ENCODE results near the gene CASK. TPM values are rescaled to one million over a fixed set of nuclear protein-coding genes. Genes with fewer than 3 reads are reported as not detected.

The CASK gene
- total and polyA plus RNA-seq, 9 of the 15 experiments (the other 6 are each of a cell fraction or from before 2014, with no cell fraction given) = 1.3 to 7.4 (median 5.2) TPM

DNA sequence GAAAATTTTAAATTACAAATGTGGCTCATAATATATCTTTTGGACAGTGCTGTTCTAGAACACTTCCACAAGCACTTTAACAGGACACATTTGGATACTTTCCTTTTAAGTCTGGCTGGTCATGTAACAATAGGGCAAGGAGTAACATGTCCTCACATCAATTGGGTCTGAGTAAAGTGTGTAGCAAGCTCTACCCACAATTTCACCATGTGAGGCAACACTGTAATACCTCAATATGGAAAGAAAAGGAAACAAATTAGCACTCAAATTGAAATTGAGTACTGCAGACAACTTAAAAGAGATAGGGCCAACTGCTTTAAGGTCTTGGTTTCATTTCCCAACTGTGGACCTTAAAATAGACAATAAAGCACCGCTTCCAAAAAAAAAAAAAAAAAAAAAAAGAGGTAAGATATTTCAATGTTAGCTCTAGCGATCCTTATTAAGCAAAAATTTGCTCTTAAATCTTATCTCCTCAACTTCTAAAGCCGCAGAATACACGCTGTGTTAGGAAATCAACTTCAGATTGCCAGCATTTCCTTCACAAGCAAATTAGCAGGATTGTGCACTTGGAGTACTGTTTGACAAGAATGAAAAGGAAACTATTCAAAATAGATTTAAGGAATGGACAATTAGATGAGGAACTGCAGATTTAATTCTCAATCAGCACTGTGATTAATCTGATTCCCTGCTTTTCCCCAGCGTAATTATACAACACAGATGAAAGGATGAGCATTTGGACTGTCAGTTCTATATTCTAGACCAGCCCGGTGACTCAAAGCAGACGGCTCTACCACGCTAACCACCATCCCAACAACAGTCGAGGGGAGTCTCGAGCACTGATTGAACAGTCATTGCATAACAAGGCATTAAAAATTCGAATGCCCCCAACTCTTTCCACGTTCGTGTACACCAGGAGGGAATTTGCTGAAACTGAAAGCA, 1.6 kb downstream of the CASK start:
- ChIA-PET CTCF (ENCODE audit: low intra/inter-chr PET ratio) (no interaction called here), POLR2A (no interaction called here)
- Histone ChIP-seq H3K27me3 (ENCODE audit: control insufficient read depth in 2 of 2, insufficient read depth in 2 of 2, low read length in 2 of 2) (no peaks in the 10 kb centered on the region), H3K9me1 (ENCODE audit: control insufficient read depth, insufficient read depth, low read length) (no peaks in the 10 kb centered on the region), H3K79me2 (ENCODE audit: control insufficient read depth, insufficient read depth, low read length) (no peaks in the 10 kb centered on the region; the same call in 2 of the 3 replicates), H3K4me3 (peak overlapping the region; percentile 49; the same call in 1 of the 2 replicates), H3K9me3 (replicated peaks; ENCODE audit: control insufficient read depth, insufficient read depth, low read depth, low read length) (no peaks in the 10 kb centered on the region), H3K9ac (ENCODE audit: insufficient read depth in 1 of 2, low read depth in 2 of 2, low read length in 2 of 2) (no peak overlapping the region), H2AFZ (ENCODE audit: low read depth, low read length) (no peak overlapping the region), H4K20me1 (replicated peaks; ENCODE audit: control insufficient read depth, insufficient read depth, low read length) (no peaks in the 10 kb centered on the region), H3K4me2 (ENCODE audit: insufficient read depth, low read length) (peak overlapping the region; percentile 66), H3K4me1 (replicated peaks in 1 of 2; ENCODE audit: control insufficient read depth in 2 of 2, insufficient read depth in 2 of 2, low read length in 2 of 2) (peaks cover 0 to 13% of the 10 kb centered on the region in 2 experiments; a peak in 3 of 5 replicates), H3K27ac (ENCODE audit: extremely low read depth, low read depth, low read length) (no peak overlapping the region), H3K36me3 (ENCODE audit: control insufficient read depth, insufficient read depth, low read length) (no peaks in the 10 kb centered on the region)
- no peak for TF ChIP-seq GATAD2B (IDR thresholded peaks at IDR 0.05; ENCODE audit: borderline replicate concordance)
- no peak for TF ChIP-seq CEBPG (CRISPR knock-in tag; IDR thresholded peaks at IDR 0.05)
- TF ChIP-seq CEBPG (tag; conservative IDR thresholded peaks at IDR 0.05 in 1 of 2, IDR thresholded peaks at IDR 0.05 in 1 of 2) = 0 out of 4 replicates have a peak, but pooled peaks of 1 of the 2 experiments have one; percentile 8
- 4% methylated on average over 12 of the region's 13 CpGs for whole genome bisulfite sequencing (ENCODE audit: insufficient coverage, low coverage, missing lambda C conversion rate)
- TSS peak; percentile 58 for BruUV-seq (replicated peaks)
- DNase-seq (ENCODE audit: extremely low read depth in 1 of 4, low spot score in 3 of 4) (no peak), ATAC-seq (no peak), FAIRE-seq (no peak)
- intact Hi-C loops (cut with micrococcal nuclease) = no loop called here
- in situ Hi-C loops (cut with MboI) = no loop called here

DNA sequence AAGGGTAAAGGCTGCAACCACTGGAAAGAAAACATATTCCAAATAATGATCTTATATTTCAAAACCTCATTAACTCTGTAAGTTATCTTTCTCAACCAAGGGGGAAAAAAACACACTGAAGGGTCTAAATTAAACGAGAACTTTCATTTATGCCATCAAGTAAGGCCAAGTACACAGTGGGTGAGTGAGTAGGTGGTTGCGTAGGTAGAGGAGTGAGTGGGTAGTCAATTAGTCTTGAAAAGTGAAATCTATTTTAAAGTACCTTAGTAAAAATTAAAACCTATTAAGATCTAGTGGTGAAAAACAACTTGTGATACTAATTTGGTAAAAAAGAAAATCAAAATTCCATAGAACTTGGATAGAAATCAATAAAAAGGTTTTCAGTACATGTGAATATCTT, 3.5 kb downstream of the CASK start:
- ChIA-PET CTCF (ENCODE audit: low intra/inter-chr PET ratio) (no interaction called here), POLR2A (interaction anchor here (0.5 kb wide), 1 partner anchor 24 kb away, joined by 3 read pairs; no protein-coding TSS in a partner anchor)
- Histone ChIP-seq H4K20me1 (replicated peaks; ENCODE audit: control insufficient read depth, insufficient read depth, low read length) (no peaks in the 10 kb centered on the region), H3K9me1 (ENCODE audit: control insufficient read depth, insufficient read depth, low read length) (no peaks in the 10 kb centered on the region), H3K4me2 (ENCODE audit: insufficient read depth, low read length) (no peak overlapping the region), H3K27ac (ENCODE audit: extremely low read depth, low read depth, low read length) (no peak overlapping the region), H3K27me3 (ENCODE audit: control insufficient read depth in 2 of 2, insufficient read depth in 2 of 2, low read length in 2 of 2) (no peaks in the 10 kb centered on the region), H3K4me3 (no peak overlapping the region), H3K36me3 (ENCODE audit: control insufficient read depth, insufficient read depth, low read length) (no peaks in the 10 kb centered on the region), H2AFZ (ENCODE audit: low read depth, low read length) (no peak overlapping the region), H3K79me2 (ENCODE audit: control insufficient read depth, insufficient read depth, low read length) (no peaks in the 10 kb centered on the region; the same call in 2 of the 3 replicates), H3K4me1 (replicated peaks in 1 of 2; ENCODE audit: control insufficient read depth in 2 of 2, insufficient read depth in 2 of 2, low read length in 2 of 2) (peaks cover 0 to 13% of the 10 kb centered on the region in 2 experiments; a peak in 3 of 5 replicates), H3K9ac (ENCODE audit: insufficient read depth in 1 of 2, low read depth in 2 of 2, low read length in 2 of 2) (no peak overlapping the region), H3K9me3 (replicated peaks; ENCODE audit: control insufficient read depth, insufficient read depth, low read depth, low read length) (no peaks in the 10 kb centered on the region)
- FAIRE-seq = no peak
- no TSS peak for BruUV-seq (replicated peaks)
- 31% methylated on average over 2 of the region's 2 CpGs for WGBS (ENCODE audit: insufficient coverage, low coverage, missing lambda C conversion rate)
- intact Hi-C loops (cut with micrococcal nuclease) = no loop called here
- no peak for DNase-seq (ENCODE audit: extremely low read depth in 1 of 4, low spot score in 3 of 4)
- TF ChIP-seq BRCA1 (IDR thresholded peaks at IDR 0.05) (no peak), BRCA1 (CRISPR knock-in tag; IDR thresholded peaks at IDR 0.05) (no peak)
- in situ Hi-C loops (cut with MboI) = no loop called here
- ATAC-seq = no peak
